Tibial nerve (tissue), 4 donors: Measurements from ENCODE around the gene BPIFB6. TPM values are rescaled to one million over a fixed set of nuclear protein-coding genes. Genes with fewer than 3 reads are reported as not detected.

ENCODE experiments used
- DNase-seq, 2 donors: peaks; one replicate each; pipeline ENCODE4 v3.0.0-alpha.2; 2019; ENCODE audit warnings: low spot score in 2 of 2
- H3K27ac ChIP-seq, 4 donors: fragments of 200-600 bp; sonication (generic) in 3 of 4; one replicate each; pipeline ENCODE4 v1.5.1; 2017 to 2019; ENCODE audit warnings: mild to moderate bottlenecking in 1 of 4
- H3K27me3 ChIP-seq, 2 donors: fragments of 200-600 bp; sonication (generic) in 1 of 2; one replicate each; pipeline versions ENCODE4 v1.5.1 to v1.6.0; 2017 to 2019
- H3K36me3 ChIP-seq, 3 donors: fragments of 200-600 bp; sonication (generic); one replicate each; pipeline ENCODE4 v1.5.1; 2018 to 2019
- H3K4me1 ChIP-seq, 4 donors: fragments of 200-600 bp; sonication (generic) in 3 of 4; one replicate each; pipeline ENCODE4 v1.5.1; 2017 to 2019
- H3K4me3 ChIP-seq, 4 donors: fragments of 200-600 bp; sonication (generic) in 3 of 4; one replicate each; pipeline ENCODE4 v1.5.1; 2017 to 2019; ENCODE audit warnings: mild to moderate bottlenecking in 1 of 4, moderate library complexity in 1 of 4
- H3K9me3 ChIP-seq, 4 donors: fragments of 200-600 bp; sonication (generic) in 3 of 4; one replicate each; pipeline ENCODE4 v1.5.1; 2017 to 2019
- EP300 ChIP-seq, 2 donors: sonication (generic); formaldehyde crosslinking; IDR thresholded peaks; one replicate each; pipeline ENCODE4 v1.6.1; 2017; ENCODE audit warnings: antibody characterized with exemption in 2 of 2, mild to moderate bottlenecking in 1 of 2
- POLR2A ChIP-seq, 2 donors: fragments of 450-650 bp; IDR thresholded peaks; one replicate each; pipeline ENCODE4 v1.6.1; 2017; ENCODE audit warnings: antibody characterized with exemption in 2 of 2, mild to moderate bottlenecking in 2 of 2, moderate library complexity in 2 of 2
- WGBS, 2 donors: methylation state at CpG; one replicate each; pipeline ENCODE4 v1.1.5; 2018; 5-methylcytosine and 5-hydroxymethylcytosine counted together
- total RNA-seq, 4 donors: library from RNA; depleted of rRNA; stranded (reverse); fragments of >200 nt; gene quantifications; one replicate each; pipeline ENCODE4 v1.1.0, GENCODE V29; 2016
- TF ChIP-seq, protein P1 (sequence below), 5 experiments: fragments of 200-600 bp in 3 of 5; fragments of 450-650 bp in 2 of 5; sonication (generic) in 3 of 5; IDR thresholded peaks; one replicate each; pipeline ENCODE4 v1.5.1; 2016 to 2019; ENCODE audit warnings: antibody characterized with exemption in 5 of 5, mild to moderate bottlenecking in 3 of 5, moderate library complexity in 2 of 5

BPIFB6 gene
- total RNA-seq, 4 donors from 2014 or later: not detected

DNA sequence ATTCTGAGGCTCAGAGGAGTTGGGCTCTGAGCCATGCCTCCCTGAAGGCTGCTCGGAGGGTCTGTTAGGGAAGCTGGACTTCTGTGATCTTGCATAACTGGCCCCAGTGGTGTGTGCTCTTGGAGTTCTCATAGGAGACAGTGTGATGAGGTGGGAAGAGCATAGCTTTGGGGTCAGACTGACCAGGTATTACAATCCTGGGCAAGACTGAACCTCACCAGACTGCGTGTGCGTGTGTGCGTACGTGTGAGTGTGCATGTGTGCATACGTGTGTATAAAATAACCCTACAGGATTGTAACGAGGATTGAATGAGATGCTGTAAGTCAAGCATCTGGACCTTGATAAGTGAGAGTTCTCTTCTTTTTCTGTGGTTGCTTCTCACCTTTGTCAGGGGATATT lies 13.9 kb upstream of the BPIFB6 start:
- Histone ChIP-seq H3K36me3 (no peaks in the 10 kb centered on the region), H3K27me3 (peaks cover 0 to 8% of the 10 kb centered on the region in 2 donors), H3K27ac (no peak overlapping the region), H3K9me3 (no peaks in the 10 kb centered on the region), H3K4me3 (no peak overlapping the region), H3K4me1 (no peaks in the 10 kb centered on the region)
- DNase-seq: no peak
- 79 to 90% methylated on average over 7 of the region's 7 CpGs for WGBS, 2 donors
- TF ChIP-seq EP300 (IDR thresholded peaks at IDR 0.05) (no peak), POLR2A (IDR thresholded peaks at IDR 0.05) (no peak)
- TF ChIP-seq, protein P1, sequence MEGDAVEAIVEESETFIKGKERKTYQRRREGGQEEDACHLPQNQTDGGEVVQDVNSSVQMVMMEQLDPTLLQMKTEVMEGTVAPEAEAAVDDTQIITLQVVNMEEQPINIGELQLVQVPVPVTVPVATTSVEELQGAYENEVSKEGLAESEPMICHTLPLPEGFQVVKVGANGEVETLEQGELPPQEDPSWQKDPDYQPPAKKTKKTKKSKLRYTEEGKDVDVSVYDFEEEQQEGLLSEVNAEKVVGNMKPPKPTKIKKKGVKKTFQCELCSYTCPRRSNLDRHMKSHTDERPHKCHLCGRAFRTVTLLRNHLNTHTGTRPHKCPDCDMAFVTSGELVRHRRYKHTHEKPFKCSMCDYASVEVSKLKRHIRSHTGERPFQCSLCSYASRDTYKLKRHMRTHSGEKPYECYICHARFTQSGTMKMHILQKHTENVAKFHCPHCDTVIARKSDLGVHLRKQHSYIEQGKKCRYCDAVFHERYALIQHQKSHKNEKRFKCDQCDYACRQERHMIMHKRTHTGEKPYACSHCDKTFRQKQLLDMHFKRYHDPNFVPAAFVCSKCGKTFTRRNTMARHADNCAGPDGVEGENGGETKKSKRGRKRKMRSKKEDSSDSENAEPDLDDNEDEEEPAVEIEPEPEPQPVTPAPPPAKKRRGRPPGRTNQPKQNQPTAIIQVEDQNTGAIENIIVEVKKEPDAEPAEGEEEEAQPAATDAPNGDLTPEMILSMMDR (IDR thresholded peaks at IDR 0.05): no peak

DNA sequence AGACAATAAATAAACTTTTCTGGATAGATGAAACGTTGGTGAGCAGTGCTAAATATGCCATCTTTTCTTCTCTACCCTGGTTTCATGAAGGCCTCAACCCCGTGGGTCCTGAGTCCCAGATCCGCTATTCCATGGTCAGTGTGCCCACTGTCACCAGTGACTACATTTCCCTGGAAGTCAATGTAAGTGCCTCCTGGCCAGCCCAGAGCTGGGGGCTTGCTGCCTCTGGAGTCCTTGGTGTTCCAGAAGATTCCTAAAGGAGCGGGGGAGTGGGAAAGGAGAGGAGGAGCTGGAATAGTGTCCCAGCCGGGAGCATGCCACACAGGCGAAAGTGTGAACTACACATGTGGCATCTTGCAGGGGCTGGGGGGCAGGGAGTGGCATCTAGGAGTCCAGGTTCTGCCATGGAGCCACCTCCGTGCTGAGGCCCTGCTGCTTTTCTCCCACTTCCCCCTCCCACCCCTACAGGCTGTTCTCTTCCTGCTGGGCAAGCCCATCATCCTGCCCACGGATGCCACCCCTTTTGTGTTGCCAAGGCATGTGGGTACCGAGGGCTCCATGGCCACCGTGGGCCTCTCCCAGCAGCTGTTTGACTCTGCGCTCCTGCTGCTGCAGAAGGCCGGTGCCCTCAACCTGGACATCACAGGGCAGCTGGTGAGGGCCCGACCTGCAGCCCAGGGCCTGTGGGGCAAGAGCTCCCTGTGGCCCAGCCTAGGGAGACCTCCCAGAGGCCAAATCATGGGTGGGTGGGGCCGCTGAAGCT lies 13.1 kb upstream of the BPIFB6 start:
- TF ChIP-seq EP300 (IDR thresholded peaks at IDR 0.05) (no peak), POLR2A (IDR thresholded peaks at IDR 0.05) (no peak)
- TF ChIP-seq, protein P1 (IDR thresholded peaks at IDR 0.05): no peak
- Histone ChIP-seq H3K27me3 (peaks cover 0 to 8% of the 10 kb centered on the region in 2 donors), H3K36me3 (no peaks in the 10 kb centered on the region), H3K4me1 (no peaks in the 10 kb centered on the region), H3K9me3 (no peaks in the 10 kb centered on the region), H3K27ac (no peak overlapping the region), H3K4me3 (no peak overlapping the region)
- 58 to 63% methylated on average over 12 to 14 of the region's 14 CpGs for WGBS, 2 donors
- no peak for DNase-seq

DNA sequence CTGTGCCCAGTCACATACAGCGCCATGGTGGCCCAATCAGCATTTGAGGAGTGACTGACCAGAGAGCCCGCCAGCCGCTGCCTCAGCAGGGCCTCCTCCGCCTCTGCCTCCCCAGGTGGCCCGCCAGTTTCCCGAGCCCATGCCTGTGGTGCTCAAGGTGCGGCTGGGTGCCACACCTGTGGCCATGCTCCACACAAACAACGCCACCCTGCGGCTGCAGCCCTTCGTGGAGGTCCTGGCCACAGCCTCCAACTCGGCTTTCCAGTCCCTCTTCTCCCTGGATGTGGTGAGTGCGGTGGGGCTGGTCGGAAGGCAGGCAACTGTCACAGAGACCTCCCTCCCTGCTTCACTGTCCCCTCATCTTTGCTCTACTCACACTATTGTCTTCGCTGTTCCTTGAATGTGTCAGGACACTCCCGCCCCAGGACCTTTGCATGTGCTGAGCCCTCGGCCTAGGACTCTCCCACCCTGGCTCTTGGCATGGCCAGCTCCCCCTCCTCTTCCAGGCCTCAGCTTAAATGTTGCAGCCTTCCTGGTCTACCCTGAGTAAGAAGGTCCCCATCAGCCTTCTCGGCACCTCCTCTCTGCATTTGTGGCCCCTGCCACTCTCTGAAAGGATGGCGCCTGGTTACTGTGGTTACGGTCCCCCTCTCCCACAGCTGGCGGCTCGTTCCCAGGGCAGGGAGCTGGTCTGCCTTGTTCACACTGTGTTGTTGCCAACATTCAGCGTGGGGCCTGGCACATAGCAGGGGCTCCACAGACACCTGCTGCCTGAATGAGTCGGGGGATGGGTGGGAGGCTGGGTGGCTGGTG lies 11.8 kb upstream of the BPIFB6 start:
- Histone ChIP-seq H3K36me3 (no peaks in the 10 kb centered on the region), H3K27me3 (no peaks in the 10 kb centered on the region), H3K4me3 (no peak overlapping the region), H3K27ac (no peak overlapping the region), H3K4me1 (no peaks in the 10 kb centered on the region), H3K9me3 (no peaks in the 10 kb centered on the region)
- TF ChIP-seq EP300 (IDR thresholded peaks at IDR 0.05) (no peak), POLR2A (IDR thresholded peaks at IDR 0.05) (no peak)
- TF ChIP-seq, protein P1 (IDR thresholded peaks at IDR 0.05): no peak
- no peak for DNase-seq
- 88 to 92% methylated on average over 21 to 23 of the region's 23 CpGs for WGBS, 2 donors

DNA sequence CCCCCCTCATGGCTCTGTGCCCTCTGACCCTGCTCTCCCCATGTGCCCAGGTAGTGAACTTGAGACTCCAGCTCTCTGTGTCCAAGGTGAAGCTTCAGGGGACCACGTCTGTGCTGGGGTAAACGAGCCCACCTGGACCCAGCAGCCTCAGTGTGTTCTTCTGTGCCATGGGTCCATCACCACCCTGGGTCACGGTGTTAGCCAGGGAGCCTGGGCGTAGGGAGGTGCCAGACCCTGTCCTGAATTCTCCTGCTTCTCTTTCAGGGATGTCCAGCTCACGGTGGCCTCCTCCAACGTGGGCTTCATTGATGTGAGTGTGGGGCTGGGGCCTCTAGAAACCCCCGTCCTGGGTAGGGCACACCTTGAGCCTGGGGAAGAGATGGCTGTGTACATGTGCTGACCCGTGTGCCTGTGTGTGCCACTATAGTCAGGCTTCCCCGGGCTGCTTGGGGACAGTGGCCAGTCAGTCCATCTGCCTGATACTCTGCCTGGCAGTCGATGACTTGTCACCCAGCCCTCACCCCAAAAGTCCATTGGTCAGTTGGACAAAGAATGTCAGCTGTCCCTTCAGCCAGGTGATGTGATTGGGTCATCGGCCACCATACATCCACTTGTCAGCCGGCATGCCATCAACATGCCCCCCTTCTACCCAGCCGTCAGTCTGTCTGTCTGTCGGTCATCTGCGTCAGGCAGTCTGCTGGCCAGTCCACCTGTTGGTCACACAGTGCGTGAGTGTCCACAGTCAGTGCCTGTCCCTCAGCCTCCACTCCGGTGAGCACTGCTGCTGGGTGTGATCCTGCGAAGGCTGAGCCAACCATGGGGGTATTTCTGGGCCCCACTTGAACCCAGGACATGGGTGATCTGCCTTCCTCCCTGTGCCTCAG lies 10.9 kb upstream of the BPIFB6 start:
- WGBS, 2 donors: 91 to 95% methylated on average over 6 to 18 of the region's 18 CpGs
- H3K36me3 ChIP-seq: no peaks in the 10 kb centered on the region
- H3K27me3 ChIP-seq: no peaks in the 10 kb centered on the region
- H3K4me1 ChIP-seq: no peaks in the 10 kb centered on the region
- H3K9me3 ChIP-seq: no peaks in the 10 kb centered on the region
- H3K4me3 ChIP-seq: no peak overlapping the region
- H3K27ac ChIP-seq: no peak overlapping the region
- no peak for DNase-seq
- TF ChIP-seq POLR2A (IDR thresholded peaks at IDR 0.05) (no peak), EP300 (IDR thresholded peaks at IDR 0.05) (no peak)
- TF ChIP-seq, protein P1 (IDR thresholded peaks at IDR 0.05): no peak
